Ascending aorta (tissue), 2 donors: Measurements from ENCODE around the gene POFUT1. TPM values are rescaled to one million over a fixed set of nuclear protein-coding genes. Genes with fewer than 3 reads are reported as not detected.

ENCODE experiments used
- DNase-seq, 2 donors: peaks; one replicate each; pipeline ENCODE4 v3.0.0-alpha.2; 2019; ENCODE audit warnings: low spot score in 2 of 2
- H3K27ac ChIP-seq, 2 donors: fragments of 200-600 bp; sonication (generic); one replicate each; pipeline ENCODE4 v1.5.1; 2016 to 2017; ENCODE audit warnings: mild to moderate bottlenecking in 1 of 2
- H3K27me3 ChIP-seq: fragments of 200-600 bp; sonication (generic); one replicate; pipeline ENCODE4 v1.5.1; 2017
- H3K36me3 ChIP-seq, 2 donors: fragments of 200-600 bp; sonication (generic); one replicate each; pipeline ENCODE4 v1.5.1; 2016
- H3K4me1 ChIP-seq, 2 donors: fragments of 200-600 bp; sonication (generic); one replicate each; pipeline ENCODE4 v1.5.1; 2016 to 2017; ENCODE audit warnings: mild to moderate bottlenecking in 1 of 2
- H3K4me3 ChIP-seq, 2 donors: fragments of 200-600 bp; sonication (generic); one replicate each; pipeline ENCODE4 v1.5.1; 2016 to 2017; ENCODE audit warnings: mild to moderate bottlenecking in 1 of 2
- H3K9me3 ChIP-seq, 2 donors: fragments of 200-600 bp; sonication (generic); one replicate each; pipeline ENCODE4 v1.5.1; 2016
- intact Hi-C: fragments of 100-400 bp; cut with DNase I; formaldehyde crosslinking; loops from one replicate; pipeline ENCODE4 v1.15.1; 2023
- total RNA-seq: library from RNA; depleted of rRNA; stranded (reverse); fragments of >200 nt; gene quantifications from one replicate; pipeline ENCODE4 v1.1.0, GENCODE V29; 2016
- TF ChIP-seq, protein P1 (sequence below), 3 experiments: fragments of 200-600 bp in 2 of 3; fragments of 450-650 bp in 1 of 3; sonication (generic) in 2 of 3; IDR thresholded peaks; one replicate each; pipeline ENCODE4 v1.5.1; 2016 to 2019; ENCODE audit warnings: antibody characterized with exemption in 3 of 3, mild to moderate bottlenecking in 1 of 3, moderate library complexity in 1 of 3

POFUT1 gene
- total RNA-seq, 1 donor from 2014 or later = 29.8 TPM

DNA sequence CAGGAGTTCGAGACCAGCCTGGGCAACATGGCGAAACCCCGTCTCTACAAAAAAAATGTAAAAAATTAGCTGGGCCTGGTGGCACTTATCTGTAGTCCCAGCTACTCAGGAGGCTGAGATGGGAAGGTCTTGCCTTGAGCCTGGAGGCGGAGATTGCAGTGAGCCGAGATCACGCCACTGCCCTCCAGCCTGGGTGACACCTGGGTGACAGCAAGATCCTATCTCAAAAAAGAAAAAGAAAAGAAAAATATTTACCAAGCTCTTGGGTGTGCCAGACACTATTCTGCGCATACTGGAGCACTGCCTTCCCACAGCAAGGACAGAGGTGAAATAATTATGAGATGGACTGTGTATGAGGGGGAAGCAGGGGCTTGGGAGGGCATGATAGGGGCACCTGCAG, 19.6 kb downstream of the POFUT1 start:
- Histone ChIP-seq H3K9me3 (no peaks in the 10 kb centered on the region), H3K4me3 (no peak overlapping the region), H3K27me3 (no peaks in the 10 kb centered on the region), H3K27ac (no peak overlapping the region), H3K36me3 (peaks cover 39 to 64% of the 10 kb centered on the region in 2 donors), H3K4me1 (no peaks in the 10 kb centered on the region)
- no peak for DNase-seq
- intact Hi-C loops = no loop called here
- TF ChIP-seq, protein P1, sequence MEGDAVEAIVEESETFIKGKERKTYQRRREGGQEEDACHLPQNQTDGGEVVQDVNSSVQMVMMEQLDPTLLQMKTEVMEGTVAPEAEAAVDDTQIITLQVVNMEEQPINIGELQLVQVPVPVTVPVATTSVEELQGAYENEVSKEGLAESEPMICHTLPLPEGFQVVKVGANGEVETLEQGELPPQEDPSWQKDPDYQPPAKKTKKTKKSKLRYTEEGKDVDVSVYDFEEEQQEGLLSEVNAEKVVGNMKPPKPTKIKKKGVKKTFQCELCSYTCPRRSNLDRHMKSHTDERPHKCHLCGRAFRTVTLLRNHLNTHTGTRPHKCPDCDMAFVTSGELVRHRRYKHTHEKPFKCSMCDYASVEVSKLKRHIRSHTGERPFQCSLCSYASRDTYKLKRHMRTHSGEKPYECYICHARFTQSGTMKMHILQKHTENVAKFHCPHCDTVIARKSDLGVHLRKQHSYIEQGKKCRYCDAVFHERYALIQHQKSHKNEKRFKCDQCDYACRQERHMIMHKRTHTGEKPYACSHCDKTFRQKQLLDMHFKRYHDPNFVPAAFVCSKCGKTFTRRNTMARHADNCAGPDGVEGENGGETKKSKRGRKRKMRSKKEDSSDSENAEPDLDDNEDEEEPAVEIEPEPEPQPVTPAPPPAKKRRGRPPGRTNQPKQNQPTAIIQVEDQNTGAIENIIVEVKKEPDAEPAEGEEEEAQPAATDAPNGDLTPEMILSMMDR (IDR thresholded peaks at IDR 0.05) = no peak

DNA sequence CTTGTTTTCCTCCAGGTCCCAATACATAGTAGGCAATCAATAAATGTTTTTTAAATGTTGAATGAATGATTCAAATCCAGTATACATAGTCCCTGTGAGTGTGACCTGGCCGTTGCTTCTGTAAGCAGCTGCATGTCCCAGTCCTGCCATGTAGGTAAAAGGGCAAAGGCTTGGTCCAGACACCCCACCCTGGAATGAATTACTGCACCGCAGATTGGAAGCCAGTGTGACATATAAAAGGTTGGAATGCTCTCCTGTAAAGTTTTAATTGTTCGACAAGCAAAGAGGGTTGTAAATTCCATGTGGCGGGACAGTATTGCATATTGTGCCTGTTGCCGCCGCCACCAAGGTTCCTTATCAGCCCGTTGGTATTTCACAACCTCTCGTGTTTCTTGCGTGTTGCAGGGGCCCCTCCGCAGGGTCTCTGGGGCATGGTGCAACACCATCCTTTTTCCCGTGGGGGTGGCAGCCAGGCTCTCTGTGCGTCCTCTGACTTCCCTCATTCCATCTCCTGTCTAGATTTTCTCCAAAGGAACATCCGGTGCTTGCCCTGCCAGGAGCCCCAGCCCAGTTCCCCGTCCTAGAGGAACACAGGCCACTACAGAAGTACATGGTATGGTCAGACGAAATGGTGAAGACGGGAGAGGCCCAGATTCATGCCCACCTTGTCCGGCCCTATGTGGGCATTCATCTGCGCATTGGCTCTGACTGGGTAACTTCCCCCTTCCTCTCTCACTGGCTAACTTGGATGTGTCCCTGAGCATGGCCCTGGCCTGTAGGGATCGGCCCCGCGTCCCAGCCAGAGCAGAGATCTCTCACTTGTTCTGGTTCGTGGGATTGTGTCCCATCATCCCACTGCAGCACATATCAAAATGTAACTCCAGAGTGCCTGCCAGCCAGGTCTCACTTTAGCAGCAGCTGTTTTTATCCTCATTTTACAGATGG, 20.3 kb downstream of the POFUT1 start:
- no peak for DNase-seq
- Histone ChIP-seq H3K4me1 (no peaks in the 10 kb centered on the region), H3K36me3 (peaks cover 40 to 63% of the 10 kb centered on the region in 2 donors), H3K9me3 (no peaks in the 10 kb centered on the region), H3K27me3 (no peaks in the 10 kb centered on the region), H3K4me3 (no peak overlapping the region), H3K27ac (no peak overlapping the region)
- intact Hi-C loops = no loop called here
- TF ChIP-seq, protein P1 (IDR thresholded peaks at IDR 0.05) = no peak

DNA sequence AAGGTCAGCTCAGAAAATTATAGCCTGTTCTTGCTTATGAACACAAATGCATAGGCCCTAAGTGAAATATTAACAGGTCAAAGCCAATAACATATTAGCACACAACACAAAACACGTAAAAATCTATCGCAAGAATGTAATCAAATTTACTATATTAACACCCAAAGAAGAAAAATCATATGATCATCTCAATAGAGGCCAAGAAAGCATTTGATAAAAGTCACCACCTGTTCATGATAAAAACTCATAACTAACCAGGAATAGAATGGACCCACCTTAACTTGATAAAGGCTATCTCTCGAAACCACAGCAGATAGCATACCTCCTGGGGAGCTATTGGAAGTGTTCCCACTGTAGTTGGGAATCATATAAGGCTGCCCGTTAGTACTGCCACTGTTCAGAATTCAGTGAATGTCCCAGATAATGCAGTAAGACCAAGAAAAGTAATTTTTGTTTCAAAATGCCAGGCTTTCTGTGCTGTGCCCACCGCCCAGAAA, 21.6 kb downstream of the POFUT1 start:
- H3K27ac ChIP-seq = no peak overlapping the region
- intact Hi-C loops = no loop called here
- H3K4me1 ChIP-seq = no peaks in the 10 kb centered on the region
- H3K36me3 ChIP-seq = peaks cover 37 to 66% of the 10 kb centered on the region in 2 donors
- TF ChIP-seq, protein P1 (IDR thresholded peaks at IDR 0.05) = no peak
- no peaks in the 10 kb centered on the region for H3K27me3 ChIP-seq
- no peak for DNase-seq
- H3K4me3 ChIP-seq = no peak overlapping the region
- H3K9me3 ChIP-seq = no peaks in the 10 kb centered on the region

DNA sequence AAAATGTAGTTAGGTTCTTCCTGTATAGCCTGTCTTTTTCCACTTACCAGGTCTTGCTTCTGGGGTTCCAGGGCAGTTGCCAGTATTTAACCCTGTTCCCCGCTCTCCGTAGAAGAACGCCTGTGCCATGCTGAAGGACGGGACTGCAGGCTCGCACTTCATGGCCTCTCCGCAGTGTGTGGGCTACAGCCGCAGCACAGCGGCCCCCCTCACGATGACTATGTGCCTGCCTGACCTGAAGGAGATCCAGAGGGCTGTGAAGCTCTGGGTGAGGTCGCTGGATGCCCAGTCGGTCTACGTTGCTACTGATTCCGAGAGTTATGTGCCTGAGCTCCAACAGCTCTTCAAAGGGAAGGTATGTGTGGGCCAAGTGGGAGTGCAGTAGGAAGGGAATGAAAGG, 23.0 kb downstream of the POFUT1 start:
- intact Hi-C loops = no loop called here
- TF ChIP-seq, protein P1 (IDR thresholded peaks at IDR 0.05) = no peak
- Histone ChIP-seq H3K4me3 (no peak overlapping the region), H3K27me3 (no peaks in the 10 kb centered on the region), H3K36me3 (peaks cover 43 to 76% of the 10 kb centered on the region in 2 donors), H3K27ac (no peak overlapping the region), H3K9me3 (no peaks in the 10 kb centered on the region), H3K4me1 (no peaks in the 10 kb centered on the region)
- no peak for DNase-seq

DNA sequence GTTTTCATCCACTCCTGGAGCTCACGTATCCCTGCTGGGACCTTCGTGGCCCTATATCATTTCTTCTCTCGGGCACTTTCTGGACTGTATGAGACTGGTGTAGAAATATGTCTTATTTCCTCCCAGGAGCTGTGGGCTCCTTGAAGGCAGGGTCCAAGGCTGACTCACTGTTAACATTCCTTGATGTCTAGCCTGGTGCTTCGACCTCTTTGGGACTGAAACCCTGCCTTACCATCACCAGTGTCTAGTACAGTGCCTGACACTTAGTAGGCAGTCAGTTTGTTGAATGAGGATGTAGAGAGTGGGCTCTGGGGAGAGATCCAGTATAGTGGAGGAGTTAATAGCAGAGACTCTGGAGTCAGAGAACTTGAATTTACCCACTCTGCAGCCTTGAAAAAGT, 23.6 kb downstream of the POFUT1 start:
- Histone ChIP-seq H3K4me3 (no peak overlapping the region), H3K4me1 (no peaks in the 10 kb centered on the region), H3K27ac (no peak overlapping the region), H3K9me3 (no peaks in the 10 kb centered on the region), H3K36me3 (peaks cover 44 to 76% of the 10 kb centered on the region in 2 donors), H3K27me3 (no peaks in the 10 kb centered on the region)
- no peak for DNase-seq
- TF ChIP-seq, protein P1 (IDR thresholded peaks at IDR 0.05) = no peak
- intact Hi-C loops = no loop called here
